ENCODE results near the gene PACSIN3.
"Not testable (repeated sequence)": the region's sequence is repeated elsewhere in the genome, so short reads cannot be mapped to it uniquely, and the experiment has no call there.

The PACSIN3 gene

GRCh38 chr11:47186076-47186699, at the start of gene PACSIN3:
TSS of gene PACSIN3 (minus strand) at chr11:47186434. CDS start at chr11:47182727, 3,707 bp downstream.
- peak; percentile 53 for DNase-seq

GRCh38 chr11:47235163-47235562, 48.9 kb upstream of the PACSIN3 start:
- DNase-seq: no peak

- DNase-seq: peak; percentile 14
Observed at GRCh38 chr11:47234669-47235100, 48.5 kb upstream of the PACSIN3 start.

GRCh38 chr11:47233989-47234668, 47.9 kb upstream of the PACSIN3 start:
- DNase-seq: no peak

GRCh38 chr11:47233051-47233450, 46.8 kb upstream of the PACSIN3 start:
- DNase-seq: no peak

GRCh38 chr11:47229161-47229560, 42.9 kb upstream of the PACSIN3 start:
- no peak for DNase-seq

GRCh38 chr11:47225552-47226400, 39.5 kb upstream of the PACSIN3 start:
- no peak for DNase-seq

GRCh38 chr11:47222696-47223095, 36.5 kb upstream of the PACSIN3 start:
- no peak for DNase-seq

GRCh38 chr11:47220401-47220821, 34.2 kb upstream of the PACSIN3 start:
- DNase-seq: no peak

GRCh38 chr11:47216121-47216798, 30.0 kb upstream of the PACSIN3 start:
- DNase-seq: peak; percentile 64

GRCh38 chr11:47215366-47215910, 29.2 kb upstream of the PACSIN3 start:
- no peak for DNase-seq

GRCh38 chr11:47213950-47214565, 27.8 kb upstream of the PACSIN3 start:
- DNase-seq: peak; percentile 73

GRCh38 chr11:47212938-47213337, 26.7 kb upstream of the PACSIN3 start:
- DNase-seq: no peak

- DNase-seq: no peak
Observed at GRCh38 chr11:47208628-47209027, 22.4 kb upstream of the PACSIN3 start.

GRCh38 chr11:47208008-47208552, 21.8 kb upstream of the PACSIN3 start:
- not testable (repeated sequence) for DNase-seq

GRCh38 chr11:47207459-47207858, 21.2 kb upstream of the PACSIN3 start:
- no peak for DNase-seq

GRCh38 chr11:47206577-47206976, 20.3 kb upstream of the PACSIN3 start:
- not testable (repeated sequence) for DNase-seq

GRCh38 chr11:47204637-47204989, 18.4 kb upstream of the PACSIN3 start:
- no peak for DNase-seq

GRCh38 chr11:47202576-47202975, 16.3 kb upstream of the PACSIN3 start:
- DNase-seq: no peak

- DNase-seq: no peak
Observed at GRCh38 chr11:47201015-47201414, 14.8 kb upstream of the PACSIN3 start.

GRCh38 chr11:47198161-47198560, 11.9 kb upstream of the PACSIN3 start:
- DNase-seq: not testable (repeated sequence)

GRCh38 chr11:47192111-47192510, 5.9 kb upstream of the PACSIN3 start:
- DNase-seq: no peak

All from stimulated activated CD4-positive, alpha-beta T cell treated with anti-CD3 and anti-CD28 coated beads, Interleukin-12 subunit alpha, Interleukin-12 subunit beta, amount 100 ng/mL, for 4 hours (primary cell).